ENCODE measurements around the gene IDUA.
A peak's percentile ranks its signal among the peaks of the same experiment; 100 is the strongest.
"Not testable (repeated sequence)": the region's sequence is repeated elsewhere in the genome, so short reads cannot be mapped to it uniquely, and the experiment has no call there.

IDUA gene

DNA sequence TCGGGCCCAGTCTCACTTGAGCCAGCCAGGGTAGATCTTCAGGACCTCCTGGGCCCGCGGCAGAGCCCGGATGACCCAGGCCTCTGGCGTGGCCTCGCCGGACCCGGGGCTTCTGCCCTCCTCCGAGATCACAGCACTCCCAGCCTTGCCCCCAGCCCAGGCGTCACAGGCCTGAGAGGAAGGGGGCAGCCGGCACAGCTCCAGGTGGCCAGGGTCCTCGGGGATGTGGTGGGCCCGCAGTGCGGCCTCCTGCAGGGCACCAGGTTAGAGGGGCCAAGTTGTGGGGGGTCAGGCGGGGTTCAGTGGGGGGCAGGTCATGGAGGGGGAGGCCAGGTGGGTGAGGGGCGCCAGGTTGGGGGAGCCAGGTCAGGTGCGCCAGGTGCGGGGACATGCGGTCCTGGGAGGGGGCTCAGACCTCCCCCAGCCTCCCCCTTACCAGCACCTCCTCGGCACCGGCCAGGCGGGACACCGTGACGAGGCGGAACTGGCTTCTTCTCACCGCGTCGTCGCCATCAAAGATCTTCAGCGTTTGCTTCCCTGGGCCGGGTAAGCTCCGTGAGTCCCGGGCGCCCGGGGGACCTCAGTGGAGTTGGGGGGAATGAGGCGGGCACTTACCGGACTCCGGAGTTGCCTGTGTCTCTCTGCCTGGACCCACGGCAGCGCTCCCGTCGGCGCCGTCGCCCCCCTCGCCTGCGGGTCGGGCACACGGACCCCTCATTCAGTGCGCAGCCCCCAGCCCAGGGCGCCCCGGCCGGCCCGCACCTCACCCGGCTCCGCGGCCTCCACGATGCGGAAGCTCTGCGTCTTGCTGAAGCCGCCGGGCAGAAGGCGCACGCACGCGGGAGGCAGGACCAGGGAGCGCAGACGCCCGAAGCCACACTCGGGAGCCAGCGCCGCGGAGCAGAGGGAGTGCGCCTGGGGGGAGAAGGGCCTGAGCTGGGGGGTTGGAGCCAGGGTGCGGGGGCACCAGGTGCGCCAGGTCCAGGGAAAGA is 19.4 kb upstream of the IDUA start:
- DNase-seq: no peak

DNA sequence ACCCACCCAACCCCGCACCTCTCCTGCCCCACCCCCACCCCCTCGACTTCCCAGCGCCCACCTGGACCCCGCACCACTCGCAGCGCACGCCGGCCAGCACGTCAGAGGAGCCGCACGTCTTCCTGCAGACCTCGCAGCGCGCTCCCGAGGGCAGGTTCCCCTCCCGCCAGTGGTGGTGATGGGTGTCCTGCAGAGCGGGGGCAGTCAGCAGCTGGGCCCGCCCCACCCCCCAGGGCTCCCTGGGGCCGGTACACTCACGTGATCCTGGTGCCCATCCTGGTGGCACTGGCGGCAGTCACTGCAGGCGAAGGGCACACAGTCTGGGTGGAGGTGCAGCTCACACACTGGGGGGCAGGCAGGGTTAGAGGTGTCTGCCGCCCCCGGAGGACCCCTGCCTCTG is 18.6 kb upstream of the IDUA start:
- DNase-seq: no peak

DNA sequence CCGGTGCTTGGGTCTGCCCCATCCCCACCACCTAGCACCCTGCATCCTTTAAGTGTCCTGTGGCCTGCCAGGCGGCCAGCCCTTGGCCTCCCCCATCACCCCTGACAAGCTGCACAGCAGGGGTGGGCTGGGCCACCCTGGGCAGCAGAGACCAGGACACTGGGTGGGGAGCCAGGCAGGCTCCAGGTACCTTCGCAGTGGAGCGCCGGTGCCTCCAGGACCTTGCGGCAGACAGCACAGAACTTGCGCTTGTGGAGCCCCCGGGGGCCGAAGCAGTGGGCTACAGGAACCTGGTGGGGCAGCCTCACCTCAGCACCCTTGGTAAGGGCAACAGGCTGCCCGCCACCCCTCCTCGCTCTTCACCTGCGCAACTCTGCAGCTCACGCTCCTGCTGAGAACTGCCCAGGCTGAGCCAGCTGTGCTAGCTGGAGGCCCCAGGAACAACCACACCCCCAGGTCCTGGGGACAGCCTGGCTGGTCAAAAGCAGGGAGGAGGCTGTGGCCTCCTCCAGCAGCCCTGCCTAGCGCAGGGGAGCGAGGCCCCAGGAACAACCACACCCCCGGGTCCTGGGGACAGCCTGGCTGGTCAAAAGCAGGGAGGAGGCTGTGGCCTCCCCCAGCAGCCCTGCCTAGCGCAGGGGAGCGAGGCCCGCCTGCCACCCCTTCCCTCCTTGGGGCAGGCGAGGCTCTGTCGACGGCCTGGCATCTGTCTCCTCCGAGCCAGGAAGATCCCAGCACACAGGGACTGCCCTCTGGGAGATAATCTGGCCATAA is 18.0 kb upstream of the IDUA start:
- DNase-seq: no peak

DNA sequence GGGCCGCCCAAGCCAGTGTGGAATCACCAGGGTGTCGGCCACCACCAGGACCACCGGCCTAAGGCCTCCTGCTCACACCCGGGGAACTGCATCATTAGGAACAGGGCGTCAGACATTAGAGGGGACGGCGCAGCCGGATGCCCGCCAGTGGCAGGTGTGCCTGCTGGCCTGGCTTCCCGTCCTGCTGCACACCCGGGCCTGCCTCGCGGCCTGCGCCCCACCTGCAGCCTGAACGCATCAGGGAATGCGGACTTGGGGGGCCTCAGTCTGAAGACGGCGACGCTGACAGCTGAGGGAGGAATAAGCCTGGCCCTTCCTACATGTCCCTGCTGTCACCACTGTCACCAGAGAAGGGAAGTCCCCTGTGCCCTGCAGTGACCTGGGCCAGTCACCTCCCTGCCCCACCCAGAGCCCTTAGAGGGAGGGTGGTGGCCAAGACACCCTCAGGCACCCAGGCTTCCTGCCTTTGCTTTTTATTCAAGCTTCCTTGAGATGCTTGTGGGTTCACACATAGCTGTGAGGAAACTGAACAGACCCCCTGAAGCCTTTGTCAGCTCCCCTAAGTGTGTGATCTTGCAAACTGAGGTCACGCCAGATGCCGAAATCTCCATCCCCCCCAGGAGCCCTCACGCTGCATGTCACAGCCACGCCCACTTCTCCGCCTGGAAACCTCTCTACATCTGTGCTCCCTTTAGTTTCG is 16.6 kb upstream of the IDUA start:
- no peak for DNase-seq

DNA sequence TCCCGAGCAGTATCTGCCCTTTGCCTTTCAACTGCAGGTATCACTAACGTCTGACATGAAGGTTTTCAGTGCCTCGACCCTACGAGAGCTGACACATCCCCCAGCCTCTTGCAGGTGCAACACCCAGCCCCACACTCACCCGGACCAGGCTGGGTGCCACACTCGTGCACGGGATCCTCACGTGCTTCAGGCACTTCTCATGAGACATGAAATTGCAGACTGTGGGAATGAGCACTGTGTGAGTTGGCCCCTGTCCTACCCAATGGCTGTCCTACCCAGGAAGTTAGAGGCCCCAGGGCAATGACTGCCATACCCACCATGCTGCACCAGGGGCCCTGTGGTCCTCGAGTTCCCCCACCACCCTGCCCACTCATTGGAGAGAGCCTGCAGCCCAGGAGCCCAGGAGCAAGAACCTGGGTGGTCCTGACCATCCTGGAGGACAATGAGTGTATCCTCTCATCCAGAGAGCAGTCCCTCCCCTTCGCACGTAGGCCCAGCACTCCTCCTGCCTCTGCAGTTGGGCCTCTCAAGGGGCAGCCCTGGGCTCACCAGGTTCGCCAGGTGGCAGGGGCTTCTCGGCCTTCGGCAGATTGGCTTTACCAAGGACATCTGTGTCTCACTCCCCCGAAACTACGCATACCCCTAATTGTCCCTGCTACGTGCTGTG is 15.9 kb upstream of the IDUA start:
- DNase-seq: no peak

DNA sequence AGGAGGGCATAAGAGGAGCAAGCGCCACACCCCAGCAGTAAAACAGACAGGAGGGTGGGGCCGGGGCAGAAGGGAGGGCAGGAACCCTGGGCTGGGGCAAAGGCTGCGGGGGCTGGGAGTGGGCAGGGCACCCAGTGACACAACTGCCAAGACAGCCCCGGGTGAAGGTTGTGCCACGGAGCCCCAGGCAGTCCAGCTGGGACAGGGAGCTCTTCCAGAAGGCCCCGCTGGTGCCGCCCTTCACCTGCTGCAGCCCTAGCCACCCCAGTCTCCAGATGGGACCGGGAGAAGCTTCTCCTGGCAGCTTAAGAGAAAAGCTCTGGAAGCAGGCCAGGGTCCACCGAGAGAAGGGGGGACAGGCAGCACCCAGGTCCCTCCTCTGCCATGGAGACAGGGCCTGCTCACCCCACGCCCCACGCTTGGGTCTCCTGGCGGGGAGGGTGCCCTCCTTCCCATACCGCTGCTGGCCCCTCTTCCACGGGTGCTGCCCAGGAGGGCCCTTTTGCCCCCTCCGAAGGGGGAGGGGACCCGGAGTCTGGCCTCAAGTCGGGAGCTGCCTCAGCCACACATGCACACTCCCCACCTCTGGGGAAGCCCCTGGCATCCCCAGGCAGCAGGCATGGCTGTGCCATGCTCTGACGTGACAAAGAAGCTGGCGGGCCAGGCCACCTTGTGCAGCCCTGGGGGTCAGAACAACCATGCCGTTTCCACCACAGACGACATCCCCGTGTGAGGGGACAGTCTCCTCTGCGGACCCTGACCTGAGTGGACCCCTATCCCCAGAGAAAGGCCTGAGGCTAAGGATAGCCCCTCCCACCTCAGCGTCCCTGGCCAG is 15.0 kb upstream of the IDUA start:
- DNase-seq: no peak

DNA sequence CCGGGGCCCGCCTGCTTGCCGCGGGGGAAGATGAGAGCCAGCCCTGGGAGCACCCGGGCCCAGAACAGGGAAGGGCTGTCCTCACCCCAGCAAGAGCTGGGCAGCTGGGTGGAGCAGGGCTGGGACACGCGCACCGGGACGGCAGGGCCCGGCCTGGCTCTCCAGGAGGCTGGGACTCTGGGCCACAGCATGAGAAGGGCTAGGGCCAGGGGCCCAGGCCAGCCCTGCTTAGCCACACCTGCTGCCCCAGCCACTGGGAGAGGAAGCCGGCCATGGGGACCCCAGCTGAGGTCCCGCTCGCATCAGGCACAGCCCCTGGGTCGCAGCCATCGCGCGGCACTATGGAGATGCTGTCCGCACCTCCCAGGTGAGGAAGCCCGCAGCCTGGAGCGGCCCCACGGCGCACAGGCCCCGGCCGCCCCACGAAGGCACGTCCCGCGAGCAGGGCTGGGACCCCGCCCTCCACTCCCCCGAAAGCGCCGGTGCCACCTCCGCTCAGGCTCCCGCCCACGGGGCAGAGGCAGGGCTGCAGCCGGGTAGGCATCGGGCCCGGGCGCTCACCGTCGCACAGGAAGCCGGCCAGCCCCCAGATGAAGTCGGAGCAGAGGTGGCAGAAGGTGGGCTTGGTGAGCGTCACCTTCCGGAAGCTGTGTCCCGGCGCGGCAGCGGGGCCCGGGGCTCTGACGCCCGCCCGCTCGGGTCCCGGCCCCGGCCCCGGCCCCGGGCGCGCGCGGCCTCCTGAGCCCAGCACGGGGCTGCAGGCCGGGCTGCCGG is 14.0 kb upstream of the IDUA start:
- DNase-seq: no peak

DNA sequence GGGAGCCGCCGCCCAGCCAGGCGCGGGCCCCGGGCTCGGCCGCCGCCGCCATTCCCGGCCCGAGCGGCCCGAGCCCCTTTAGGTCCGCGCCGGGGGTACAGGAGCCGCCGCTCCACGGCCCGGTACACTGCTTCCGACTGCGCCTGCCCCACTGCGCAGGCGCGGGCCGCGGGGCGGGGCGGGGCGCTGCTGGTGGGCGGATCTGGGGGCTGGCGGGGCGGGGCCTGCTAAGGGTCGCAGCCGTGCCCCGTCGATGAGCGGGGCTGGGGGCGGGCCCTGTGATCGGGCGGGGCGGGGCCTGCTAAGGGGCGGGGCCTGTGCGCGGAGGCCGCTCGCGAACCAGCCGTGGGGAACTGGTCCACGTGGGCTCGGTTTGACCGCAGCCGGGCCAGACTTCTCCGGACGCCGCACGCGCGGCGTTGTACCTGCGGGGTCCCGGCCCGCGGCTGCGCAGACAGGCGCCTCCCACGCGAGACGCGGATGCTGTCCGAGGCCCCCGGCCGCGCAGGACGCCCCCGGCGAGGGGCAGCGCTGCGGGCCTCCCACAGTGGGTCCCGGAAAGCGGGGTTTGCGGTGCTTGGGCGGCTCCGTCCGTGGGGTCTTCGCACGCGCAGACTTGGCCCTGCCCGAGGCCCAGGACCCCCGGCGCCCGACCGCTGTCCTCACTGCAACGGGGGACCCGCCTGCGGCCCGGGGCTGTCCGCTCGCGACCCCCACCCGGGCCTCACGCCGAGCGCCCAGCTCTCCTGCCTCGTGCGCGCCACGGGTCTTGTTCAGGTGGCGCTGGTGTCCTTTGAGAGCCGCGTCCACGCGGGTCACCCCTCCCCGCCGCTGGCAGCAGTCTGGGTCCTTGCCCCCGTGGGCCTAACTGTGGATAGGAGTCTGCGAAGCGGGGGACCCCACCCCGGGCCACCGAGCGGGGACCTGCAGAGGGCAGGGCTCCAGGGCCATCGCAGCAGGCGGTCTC is 13.1 kb upstream of the IDUA start, which contains the start of gene DGKQ:
TSS of gene DGKQ (minus strand) at position 139 of the 967 bp plus-strand sequence. CDS start at position 52, 87 bp downstream.
- DNase-seq: peak in 1 of 2 experiments; percentile 18

DNA sequence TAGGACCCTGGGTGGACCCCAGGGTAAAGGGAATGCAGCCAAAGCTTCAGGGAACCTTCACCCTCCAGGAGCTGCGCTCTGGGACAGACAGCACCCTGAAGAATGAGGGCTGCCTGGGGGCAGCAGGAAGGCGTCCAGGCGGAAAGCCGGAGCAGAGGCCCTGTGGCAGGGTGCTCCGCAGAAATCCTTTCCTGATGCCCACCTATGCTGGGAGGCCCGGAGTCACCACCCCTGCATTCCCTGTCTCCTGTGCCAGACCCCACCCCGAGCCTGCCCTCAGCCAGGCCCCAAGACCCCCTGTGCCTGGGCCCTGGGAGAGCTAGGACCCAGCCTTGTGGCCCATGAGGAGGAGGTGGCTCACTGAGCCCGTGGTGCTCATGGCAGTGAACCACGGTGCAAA is 12.2 kb upstream of the IDUA start:
- no peak for DNase-seq

DNA sequence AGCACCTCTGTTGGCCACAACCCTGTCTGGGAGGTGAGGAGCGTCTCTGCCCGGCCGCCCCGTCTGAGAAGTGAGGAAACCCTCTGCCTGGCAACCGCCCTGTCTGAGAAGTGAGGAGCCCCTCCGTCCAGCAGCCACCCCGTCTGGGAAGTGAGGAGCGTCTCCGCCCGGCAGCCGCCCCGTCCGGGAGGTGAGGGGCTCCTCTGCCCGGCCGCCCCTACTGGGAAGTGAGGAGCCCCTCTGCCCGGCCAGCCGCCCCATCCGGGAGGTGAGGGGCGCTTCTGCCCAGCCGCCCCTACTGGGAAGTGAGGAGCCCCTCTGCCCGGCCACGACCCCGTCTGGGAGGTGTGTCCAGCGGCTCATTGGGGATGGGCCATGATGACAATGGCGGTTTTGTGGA is 10.8 kb upstream of the IDUA start:
- not testable (repeated sequence) for DNase-seq

DNA sequence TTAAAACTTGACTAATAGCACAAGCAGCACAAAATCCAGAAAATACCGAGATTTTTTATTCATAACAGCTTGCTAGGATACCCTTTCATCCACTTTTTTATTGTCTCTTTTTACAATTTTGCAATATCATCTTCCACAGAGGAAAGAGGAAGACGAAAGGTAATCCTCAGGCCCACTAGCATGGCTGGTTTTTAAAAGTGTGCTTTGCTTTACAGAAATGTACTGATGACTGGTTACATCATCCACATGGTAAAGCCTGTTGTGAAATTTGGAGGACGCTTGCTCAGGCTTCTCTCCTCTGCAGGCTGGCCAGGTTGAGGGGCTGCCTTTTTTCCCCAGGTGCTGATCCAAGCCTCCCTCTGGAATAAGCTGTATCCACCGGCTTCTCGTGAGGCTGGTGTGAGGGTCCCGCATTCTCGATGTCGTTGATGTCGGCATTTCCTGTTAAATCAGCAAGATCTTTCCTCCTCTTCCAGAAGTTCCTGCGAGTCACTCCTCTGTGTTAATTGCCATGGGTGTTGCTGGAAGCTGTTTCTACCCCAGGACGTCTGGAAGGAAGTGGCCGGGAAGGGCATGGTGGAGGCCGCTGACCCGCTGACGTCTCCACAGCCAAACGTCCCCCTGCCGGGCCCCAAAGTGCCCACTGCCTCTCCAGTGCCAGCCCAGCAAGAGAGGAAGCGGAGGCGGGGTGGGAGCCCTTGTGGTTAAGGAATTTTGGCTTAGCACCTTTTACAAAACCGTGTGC is 7.7 kb upstream of the IDUA start:
- peak; percentile 88 to 92 for DNase-seq

DNA sequence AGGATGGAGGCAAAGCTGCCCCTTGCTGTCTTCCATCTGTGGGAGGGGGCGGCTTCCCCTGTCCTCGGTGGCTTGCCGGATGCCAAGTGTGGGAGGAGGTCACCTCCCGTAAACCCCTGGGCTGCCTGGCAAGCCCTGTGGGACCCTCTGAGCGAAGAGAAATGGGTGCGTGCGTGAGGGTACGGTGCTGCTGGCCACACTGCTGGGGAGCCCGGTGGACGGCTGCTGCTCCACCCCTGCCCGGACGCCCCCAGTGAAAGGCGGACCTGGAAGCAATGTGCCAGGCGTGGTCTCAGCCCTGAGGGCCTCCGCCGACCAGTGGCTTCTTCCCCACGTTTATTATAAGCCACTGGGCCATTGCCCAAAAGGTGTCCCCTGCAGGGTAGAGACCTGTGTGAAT is 4.6 kb upstream of the IDUA start:
- DNase-seq: no peak

DNA sequence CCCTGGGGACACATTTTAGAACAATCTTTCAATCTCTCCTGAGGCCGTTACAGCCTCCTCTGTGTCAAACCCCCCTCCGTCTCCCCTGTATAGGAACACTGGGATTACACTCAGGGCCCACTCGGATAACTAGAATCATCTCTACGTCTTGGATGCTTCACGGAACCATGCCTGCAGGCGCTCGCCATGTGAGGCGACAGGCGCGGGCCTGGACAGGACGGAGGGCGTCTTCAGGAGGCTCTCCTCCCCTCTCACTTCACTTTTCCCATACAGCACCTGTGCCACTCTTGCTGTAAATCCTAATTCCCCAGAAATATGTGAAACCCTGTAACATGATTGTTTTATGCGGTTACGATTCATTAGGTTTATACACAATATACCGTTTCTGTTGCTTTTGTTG is 4.0 kb upstream of the IDUA start:
- no peak for DNase-seq

DNA sequence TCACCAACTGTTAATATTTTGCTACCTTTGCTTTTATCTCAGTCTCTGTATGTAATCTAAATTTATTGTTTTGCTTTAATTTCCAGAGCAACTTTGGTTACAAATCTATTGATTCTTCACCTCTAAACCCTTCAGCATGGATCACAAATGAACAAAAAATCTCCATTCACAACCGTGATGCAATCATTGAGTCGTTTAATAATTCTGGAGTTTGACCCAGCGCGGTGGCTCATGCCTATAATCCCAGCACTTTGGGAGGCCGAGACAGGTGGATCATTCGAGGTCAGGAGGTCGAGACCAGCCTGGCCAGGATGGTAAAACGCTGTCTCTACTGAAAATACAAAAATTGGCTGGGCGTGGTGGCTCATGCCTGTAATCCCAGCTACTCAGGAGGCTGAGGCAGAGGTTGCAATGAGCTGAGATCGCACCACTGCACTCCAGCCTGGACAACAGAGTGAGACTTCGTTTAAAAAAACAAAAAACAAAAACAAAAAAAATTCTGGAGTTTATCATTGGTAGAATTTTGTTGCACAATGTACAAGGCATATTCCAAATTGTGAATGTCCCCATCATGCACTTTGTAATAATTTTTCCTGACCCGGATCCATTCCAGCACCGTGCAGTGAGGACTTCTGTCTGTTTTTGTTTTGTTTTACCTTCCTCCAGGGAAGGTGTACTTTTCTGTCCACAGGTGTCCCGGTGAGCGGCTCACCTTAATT is 2.3 kb upstream of the IDUA start:
- no peak for DNase-seq

DNA sequence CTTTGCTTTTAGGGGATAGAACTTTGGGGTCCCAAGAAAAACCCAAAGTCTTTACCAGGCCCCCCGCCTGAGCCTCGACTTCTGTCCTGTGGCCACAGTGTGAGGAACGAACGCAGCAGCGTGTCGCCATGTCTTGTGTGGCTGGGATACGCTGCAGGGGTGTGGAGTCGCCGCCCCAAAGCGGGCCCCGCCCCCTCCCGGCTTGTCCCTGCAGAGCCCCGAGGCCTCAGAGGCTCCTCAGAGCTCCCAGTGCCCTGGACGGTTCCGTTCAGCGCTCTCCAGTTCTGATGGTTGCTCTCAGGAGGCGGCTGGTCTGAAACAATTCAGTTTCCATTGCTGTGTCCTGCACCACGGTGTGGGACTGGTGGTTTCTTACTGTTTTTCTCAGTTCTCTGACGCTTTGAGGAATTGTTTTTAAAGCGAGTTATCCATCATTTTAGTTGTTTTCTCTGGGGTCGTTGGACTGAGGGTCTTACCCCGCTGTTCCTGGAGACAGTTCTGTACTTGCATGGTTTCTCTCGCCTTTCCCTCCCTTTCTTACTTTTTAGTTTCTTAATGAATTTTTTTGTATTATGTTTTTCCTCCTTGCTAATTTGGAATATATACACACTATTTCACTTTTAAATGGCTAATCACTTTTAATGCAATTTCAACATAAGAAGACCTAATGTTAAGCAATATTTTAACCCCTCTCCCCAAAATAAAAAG is 1.6 kb upstream of the IDUA start:
- no peak for DNase-seq

DNA sequence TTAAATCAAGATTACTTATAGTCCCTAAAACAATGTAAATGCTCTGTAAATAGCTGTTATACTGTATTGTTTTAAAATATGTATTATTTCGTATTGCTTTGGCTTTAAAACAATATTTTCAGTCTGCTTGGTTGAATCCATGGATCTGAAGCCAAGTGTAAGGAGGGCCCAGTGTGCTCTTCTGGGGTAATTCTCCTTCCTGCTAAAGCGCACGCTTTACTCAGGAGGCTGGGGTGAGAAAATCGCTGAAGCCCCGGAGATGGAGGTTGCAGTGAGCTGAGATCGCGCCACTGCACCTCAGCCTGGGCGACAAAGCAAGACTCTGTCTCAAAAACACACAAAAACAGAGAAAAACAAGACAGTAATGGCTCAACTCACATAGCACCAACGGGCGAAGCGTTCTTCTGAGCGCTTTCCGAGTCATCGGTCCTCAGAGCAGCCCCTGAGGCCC is 391 bp upstream of the IDUA start:
- no peak for DNase-seq

Data from AML-193 (cell line).